Liver (tissue), 9 donors: Measurements from ENCODE around the gene ZCCHC17. TPM values are rescaled to one million over a fixed set of nuclear protein-coding genes. Genes with fewer than 3 reads are reported as not detected.

Experiments used
- DNase-seq: peaks from one replicate; pipeline ENCODE4 v3.0.0-alpha.2; 2017; ENCODE audit warnings: low spot score
- H3K27ac ChIP-seq, 2 donors: one replicate each; pipeline ENCODE4 v1.7.0; 2013; ENCODE audit warnings: inconsistent platforms in 2 of 2, low read length in 2 of 2, control low read depth in 1 of 2, low read depth in 1 of 2, mild to moderate bottlenecking in 1 of 2
- H3K27me3 ChIP-seq, 4 donors: one replicate each; pipeline versions ENCODE4 v1.6.1 to v1.7.0; 2013; ENCODE audit warnings: low read length in 3 of 4, inconsistent platforms in 1 of 4, mild to moderate bottlenecking in 1 of 4, moderate library complexity in 1 of 4; ENCODE audit not compliant: control insufficient read depth in 4 of 4, insufficient read depth in 4 of 4
- H3K36me3 ChIP-seq, 4 donors: one replicate each; pipeline versions ENCODE4 v1.6.1 to v1.7.0; 2013; ENCODE audit warnings: low read length in 3 of 4, mild to moderate bottlenecking in 3 of 4, low read depth in 1 of 4, moderate library complexity in 1 of 4; ENCODE audit not compliant: control insufficient read depth in 4 of 4, insufficient read depth in 3 of 4
- H3K4me1 ChIP-seq, 4 donors: one replicate each; pipeline versions ENCODE4 v1.6.1 to v1.7.0; 2013; ENCODE audit warnings: low read length in 3 of 4, mild to moderate bottlenecking in 3 of 4, moderate library complexity in 1 of 4; ENCODE audit not compliant: control insufficient read depth in 4 of 4, insufficient read depth in 4 of 4
- H3K4me3 ChIP-seq, 3 donors: one replicate each; pipeline versions ENCODE4 v1.6.1 to v1.7.0; 2013; ENCODE audit warnings: low read length in 3 of 3, control low read depth in 1 of 3, low read depth in 1 of 3, mild to moderate bottlenecking in 1 of 3
- H3K9ac ChIP-seq, 2 donors: one replicate each; pipeline ENCODE4 v1.7.0; 2013; ENCODE audit warnings: low read length in 2 of 2, mild to moderate bottlenecking in 2 of 2, moderate library complexity in 2 of 2, control low read depth in 1 of 2, low read depth in 1 of 2
- H3K9me3 ChIP-seq, 4 donors: one replicate each; pipeline versions ENCODE4 v1.6.1 to v1.7.0; 2013; ENCODE audit warnings: low read length in 3 of 4; ENCODE audit not compliant: control insufficient read depth in 4 of 4
- EGR1 ChIP-seq, 2 donors: IDR thresholded peaks; 2 replicates each; pipeline ENCODE4 v1.6.1; 2016 to 2018; ENCODE audit warnings: antibody characterized with exemption in 2 of 2, low read depth in 2 of 2
- FOXA1 ChIP-seq: IDR thresholded peaks from 2 replicates; pipeline ENCODE4 v1.6.1; 2016; ENCODE audit warnings: antibody characterized with exemption
- HNF4A ChIP-seq, 2 donors: conservative IDR thresholded peaks; 2 replicates each; pipeline ENCODE4 v1.6.1; 2016; ENCODE audit warnings: antibody characterized with exemption in 2 of 2, mild to moderate bottlenecking in 2 of 2
- HNF4G ChIP-seq: IDR thresholded peaks from 2 replicates; pipeline ENCODE4 v1.6.1; 2016; ENCODE audit warnings: antibody characterized with exemption
- JUND ChIP-seq, 2 donors: IDR thresholded peaks; 2 replicates each; pipeline ENCODE4 v1.6.1; 2016; ENCODE audit warnings: antibody characterized with exemption in 2 of 2
- NR2F2 ChIP-seq: IDR thresholded peaks from 2 replicates; pipeline ENCODE4 v1.6.1; 2016; ENCODE audit warnings: antibody characterized with exemption
- RAD21 ChIP-seq, 2 donors: IDR thresholded peaks; 2 replicates each; pipeline ENCODE4 v1.6.1; 2016; ENCODE audit warnings: antibody characterized with exemption in 2 of 2, mild to moderate bottlenecking in 2 of 2
- RXRA ChIP-seq, 2 donors: IDR thresholded peaks; 2 replicates each; pipeline ENCODE4 v1.6.1; 2017 to 2018; ENCODE audit warnings: antibody characterized with exemption in 2 of 2, mild to moderate bottlenecking in 1 of 2
- TAF1 ChIP-seq: conservative IDR thresholded peaks from 2 replicates; pipeline ENCODE4 v1.6.1; 2016; ENCODE audit warnings: antibody characterized with exemption, mild to moderate bottlenecking
- YY1 ChIP-seq: IDR thresholded peaks from 2 replicates; pipeline ENCODE4 v1.6.1; 2016; ENCODE audit warnings: antibody characterized with exemption, mild to moderate bottlenecking
- WGBS: extraction: QIAGEN DNeasy Blood & Tissue Kit; methylation state at CpG from one replicate; pipeline ENCODE4 v1.1.7; 2013; 5-methylcytosine and 5-hydroxymethylcytosine counted together
- polyA plus RNA-seq, 2 donors: library from polyadenylated mRNA; stranded (reverse) in 1 of 2; unstranded in 1 of 2; fragments of 200-250 nt in 1 of 2; fragments of >200 nt in 1 of 2; fragmentation: Nextera tagmentation in 1 of 2; extraction: Ambion mirVana in 1 of 2; gene quantifications; one replicate each; pipeline versions ENCODE4 v1.2.1 to v1.2.3, GENCODE V29; 2013 to 2015
- total RNA-seq, 2 donors: library from RNA; depleted of rRNA; stranded (reverse); fragments of >200 nt; gene quantifications; one replicate each; pipeline ENCODE4 v1.2.3, GENCODE V29; 2014
- TF ChIP-seq, protein P1 (sequence below): IDR thresholded peaks from 2 replicates; pipeline ENCODE4 v1.6.1; 2016; ENCODE audit warnings: antibody characterized with exemption
- TF ChIP-seq, protein P2 (sequence below): fragments of 150-350 bp; IDR thresholded peaks from 2 replicates; pipeline ENCODE4 v1.5.1; 2017; ENCODE audit warnings: improper control_type of control experiment, low read depth, low read length; ENCODE audit not compliant: missing input control
- TF ChIP-seq, protein P3 (sequence below): IDR thresholded peaks from 2 replicates; pipeline ENCODE4 v1.6.1; 2016; ENCODE audit warnings: antibody characterized with exemption
- TF ChIP-seq, protein P4 (sequence below): IDR thresholded peaks from 2 replicates; pipeline ENCODE4 v1.6.1; 2016; ENCODE audit warnings: antibody characterized with exemption, mild to moderate bottlenecking
- TF ChIP-seq, protein P5 (sequence below): IDR thresholded peaks from 2 replicates; pipeline ENCODE4 v1.6.1; 2016; ENCODE audit warnings: antibody characterized with exemption
- donor health status: healthy.
- donor health status: healthy.
- donor health status: healthy.
- donor health status: healthy.
- donor health status: healthy.

The ZCCHC17 gene
- total and polyA plus RNA-seq, 4 donors = 7.4 to 15.1 (median 9.2) TPM

DNA sequence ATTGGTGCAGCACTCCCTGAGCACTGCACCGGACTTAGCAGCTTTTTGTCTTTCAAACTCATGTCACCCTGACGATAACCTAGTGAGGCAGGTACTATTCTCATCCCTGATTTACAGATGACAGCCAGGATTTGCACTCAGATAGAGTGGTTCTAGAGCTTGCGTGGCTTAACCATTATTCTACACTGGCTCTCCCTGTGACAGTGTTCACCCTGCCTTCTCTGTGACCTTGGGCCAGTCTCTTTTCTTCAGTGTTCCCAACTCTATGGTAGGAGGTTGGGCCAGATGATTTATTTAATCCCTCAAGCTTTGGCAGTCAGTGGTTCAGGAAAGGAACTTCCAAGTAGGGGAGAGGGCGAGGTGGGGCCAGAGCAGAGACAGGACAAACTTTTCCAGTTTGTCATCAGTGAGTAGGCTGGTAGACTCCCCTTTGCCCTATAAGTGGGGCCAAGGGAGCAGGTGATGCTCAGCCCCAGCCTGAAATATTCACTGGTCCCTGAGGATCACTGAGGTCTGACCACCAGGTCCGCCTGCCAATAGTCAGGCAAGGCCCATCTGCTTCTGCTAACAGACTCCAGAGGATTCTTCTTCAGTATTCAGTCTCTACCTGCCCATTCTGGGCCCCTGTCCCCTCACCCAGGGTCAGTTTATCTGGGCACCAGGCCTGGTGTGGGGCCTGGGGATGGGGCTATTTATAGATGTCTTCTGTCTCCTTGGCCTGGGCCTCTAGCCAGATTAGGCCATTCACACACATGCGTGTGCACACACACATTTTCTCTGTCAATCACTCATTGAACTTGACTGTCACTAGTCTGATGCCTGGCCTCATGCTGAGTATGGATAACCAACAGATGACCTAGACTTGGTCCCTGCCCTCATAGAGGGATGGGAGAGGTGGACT, 84.8 kb downstream of the ZCCHC17 start:
- TF ChIP-seq, protein P1, sequence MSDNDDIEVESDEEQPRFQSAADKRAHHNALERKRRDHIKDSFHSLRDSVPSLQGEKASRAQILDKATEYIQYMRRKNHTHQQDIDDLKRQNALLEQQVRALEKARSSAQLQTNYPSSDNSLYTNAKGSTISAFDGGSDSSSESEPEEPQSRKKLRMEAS = no peak
- no peak overlapping the region for H3K9ac ChIP-seq

DNA sequence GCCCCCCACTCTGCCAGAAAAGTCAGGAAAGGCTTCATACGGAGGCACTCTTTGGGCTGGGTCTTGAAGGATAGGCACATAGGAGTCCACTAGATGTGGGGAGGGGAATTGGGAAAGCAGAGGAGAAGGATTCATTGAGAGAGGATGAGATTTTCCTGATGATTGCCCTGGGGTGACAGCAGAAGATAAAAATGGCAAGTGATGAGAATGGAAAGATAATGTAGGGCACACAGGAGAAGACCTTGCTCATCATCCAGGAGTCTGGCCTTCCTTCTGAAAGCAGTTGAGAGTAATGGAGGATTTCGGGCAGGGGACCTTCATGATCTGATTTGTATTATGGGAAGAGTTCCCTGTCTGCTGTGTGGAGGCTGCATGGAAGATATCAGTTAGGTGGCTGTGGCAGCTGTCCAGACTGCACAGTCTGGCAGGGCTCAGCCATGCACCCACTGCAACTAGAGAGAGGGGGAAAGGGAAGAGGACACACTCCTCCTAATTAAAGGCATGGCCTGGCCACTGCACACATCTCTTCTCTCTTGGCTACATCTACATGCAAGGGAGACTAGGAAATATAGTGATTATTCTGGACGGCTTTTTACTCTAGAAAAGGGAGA, 85.7 kb downstream of the ZCCHC17 start:
- no peaks in the 10 kb centered on the region for H3K27me3 ChIP-seq
- TF ChIP-seq YY1 (no peak), HNF4A (conservative IDR thresholded peaks at IDR 0.05) (no peak), JUND (IDR thresholded peaks at IDR 0.05) (no peak), NR2F2 (no peak), HNF4G (no peak), RXRA (IDR thresholded peaks at IDR 0.05) (no peak), FOXA1 (no peak), TAF1 (no peak), RAD21 (IDR thresholded peaks at IDR 0.05) (no peak), EGR1 (IDR thresholded peaks at IDR 0.05; ENCODE audit: low read depth in 2 of 2) (no peak)
- TF ChIP-seq, protein P2, sequence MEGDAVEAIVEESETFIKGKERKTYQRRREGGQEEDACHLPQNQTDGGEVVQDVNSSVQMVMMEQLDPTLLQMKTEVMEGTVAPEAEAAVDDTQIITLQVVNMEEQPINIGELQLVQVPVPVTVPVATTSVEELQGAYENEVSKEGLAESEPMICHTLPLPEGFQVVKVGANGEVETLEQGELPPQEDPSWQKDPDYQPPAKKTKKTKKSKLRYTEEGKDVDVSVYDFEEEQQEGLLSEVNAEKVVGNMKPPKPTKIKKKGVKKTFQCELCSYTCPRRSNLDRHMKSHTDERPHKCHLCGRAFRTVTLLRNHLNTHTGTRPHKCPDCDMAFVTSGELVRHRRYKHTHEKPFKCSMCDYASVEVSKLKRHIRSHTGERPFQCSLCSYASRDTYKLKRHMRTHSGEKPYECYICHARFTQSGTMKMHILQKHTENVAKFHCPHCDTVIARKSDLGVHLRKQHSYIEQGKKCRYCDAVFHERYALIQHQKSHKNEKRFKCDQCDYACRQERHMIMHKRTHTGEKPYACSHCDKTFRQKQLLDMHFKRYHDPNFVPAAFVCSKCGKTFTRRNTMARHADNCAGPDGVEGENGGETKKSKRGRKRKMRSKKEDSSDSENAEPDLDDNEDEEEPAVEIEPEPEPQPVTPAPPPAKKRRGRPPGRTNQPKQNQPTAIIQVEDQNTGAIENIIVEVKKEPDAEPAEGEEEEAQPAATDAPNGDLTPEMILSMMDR = no peak
- TF ChIP-seq, protein P3, sequence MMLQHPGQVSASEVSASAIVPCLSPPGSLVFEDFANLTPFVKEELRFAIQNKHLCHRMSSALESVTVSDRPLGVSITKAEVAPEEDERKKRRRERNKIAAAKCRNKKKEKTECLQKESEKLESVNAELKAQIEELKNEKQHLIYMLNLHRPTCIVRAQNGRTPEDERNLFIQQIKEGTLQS = no peak
- TF ChIP-seq, protein P4, sequence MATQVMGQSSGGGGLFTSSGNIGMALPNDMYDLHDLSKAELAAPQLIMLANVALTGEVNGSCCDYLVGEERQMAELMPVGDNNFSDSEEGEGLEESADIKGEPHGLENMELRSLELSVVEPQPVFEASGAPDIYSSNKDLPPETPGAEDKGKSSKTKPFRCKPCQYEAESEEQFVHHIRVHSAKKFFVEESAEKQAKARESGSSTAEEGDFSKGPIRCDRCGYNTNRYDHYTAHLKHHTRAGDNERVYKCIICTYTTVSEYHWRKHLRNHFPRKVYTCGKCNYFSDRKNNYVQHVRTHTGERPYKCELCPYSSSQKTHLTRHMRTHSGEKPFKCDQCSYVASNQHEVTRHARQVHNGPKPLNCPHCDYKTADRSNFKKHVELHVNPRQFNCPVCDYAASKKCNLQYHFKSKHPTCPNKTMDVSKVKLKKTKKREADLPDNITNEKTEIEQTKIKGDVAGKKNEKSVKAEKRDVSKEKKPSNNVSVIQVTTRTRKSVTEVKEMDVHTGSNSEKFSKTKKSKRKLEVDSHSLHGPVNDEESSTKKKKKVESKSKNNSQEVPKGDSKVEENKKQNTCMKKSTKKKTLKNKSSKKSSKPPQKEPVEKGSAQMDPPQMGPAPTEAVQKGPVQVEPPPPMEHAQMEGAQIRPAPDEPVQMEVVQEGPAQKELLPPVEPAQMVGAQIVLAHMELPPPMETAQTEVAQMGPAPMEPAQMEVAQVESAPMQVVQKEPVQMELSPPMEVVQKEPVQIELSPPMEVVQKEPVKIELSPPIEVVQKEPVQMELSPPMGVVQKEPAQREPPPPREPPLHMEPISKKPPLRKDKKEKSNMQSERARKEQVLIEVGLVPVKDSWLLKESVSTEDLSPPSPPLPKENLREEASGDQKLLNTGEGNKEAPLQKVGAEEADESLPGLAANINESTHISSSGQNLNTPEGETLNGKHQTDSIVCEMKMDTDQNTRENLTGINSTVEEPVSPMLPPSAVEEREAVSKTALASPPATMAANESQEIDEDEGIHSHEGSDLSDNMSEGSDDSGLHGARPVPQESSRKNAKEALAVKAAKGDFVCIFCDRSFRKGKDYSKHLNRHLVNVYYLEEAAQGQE = no peak
- TF ChIP-seq, protein P5, sequence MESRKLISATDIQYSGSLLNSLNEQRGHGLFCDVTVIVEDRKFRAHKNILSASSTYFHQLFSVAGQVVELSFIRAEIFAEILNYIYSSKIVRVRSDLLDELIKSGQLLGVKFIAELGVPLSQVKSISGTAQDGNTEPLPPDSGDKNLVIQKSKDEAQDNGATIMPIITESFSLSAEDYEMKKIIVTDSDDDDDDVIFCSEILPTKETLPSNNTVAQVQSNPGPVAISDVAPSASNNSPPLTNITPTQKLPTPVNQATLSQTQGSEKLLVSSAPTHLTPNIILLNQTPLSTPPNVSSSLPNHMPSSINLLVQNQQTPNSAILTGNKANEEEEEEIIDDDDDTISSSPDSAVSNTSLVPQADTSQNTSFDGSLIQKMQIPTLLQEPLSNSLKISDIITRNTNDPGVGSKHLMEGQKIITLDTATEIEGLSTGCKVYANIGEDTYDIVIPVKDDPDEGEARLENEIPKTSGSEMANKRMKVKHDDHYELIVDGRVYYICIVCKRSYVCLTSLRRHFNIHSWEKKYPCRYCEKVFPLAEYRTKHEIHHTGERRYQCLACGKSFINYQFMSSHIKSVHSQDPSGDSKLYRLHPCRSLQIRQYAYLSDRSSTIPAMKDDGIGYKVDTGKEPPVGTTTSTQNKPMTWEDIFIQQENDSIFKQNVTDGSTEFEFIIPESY = no peak
- no peak overlapping the region for H3K4me3 ChIP-seq
- H3K36me3 ChIP-seq = no peaks in the 10 kb centered on the region
- H3K27ac ChIP-seq = no peak overlapping the region
- no peaks in the 10 kb centered on the region for H3K4me1 ChIP-seq
- no peak overlapping the region for H3K9ac ChIP-seq
- no peaks in the 10 kb centered on the region for H3K9me3 ChIP-seq
- 91% methylated on average over 3 of the region's 3 CpGs for WGBS
- no peak for DNase-seq

More for the DNA sequence above, 84.8 kb downstream of the ZCCHC17 start:
- Histone ChIP-seq H3K27me3 (no peaks in the 10 kb centered on the region), H3K36me3 (no peaks in the 10 kb centered on the region), H3K27ac (no peak overlapping the region), H3K4me1 (no peaks in the 10 kb centered on the region), H3K4me3 (no peak overlapping the region), H3K9me3 (no peaks in the 10 kb centered on the region)
- no peak for DNase-seq
- 83% methylated on average over 6 of the region's 6 CpGs for WGBS
